Measurements from ENCODE around the gene TRIM40.

The TRIM40 gene

GRCh38 chr6:30192076-30192475, 56.1 kb downstream of the TRIM40 start:
- peaks cover 71% of the 10 kb centered on the region for H3K36me3 ChIP-seq (ENCODE audit: low read depth)
- ATAC-seq (ENCODE audit: low read depth), result no peak

DNA sequence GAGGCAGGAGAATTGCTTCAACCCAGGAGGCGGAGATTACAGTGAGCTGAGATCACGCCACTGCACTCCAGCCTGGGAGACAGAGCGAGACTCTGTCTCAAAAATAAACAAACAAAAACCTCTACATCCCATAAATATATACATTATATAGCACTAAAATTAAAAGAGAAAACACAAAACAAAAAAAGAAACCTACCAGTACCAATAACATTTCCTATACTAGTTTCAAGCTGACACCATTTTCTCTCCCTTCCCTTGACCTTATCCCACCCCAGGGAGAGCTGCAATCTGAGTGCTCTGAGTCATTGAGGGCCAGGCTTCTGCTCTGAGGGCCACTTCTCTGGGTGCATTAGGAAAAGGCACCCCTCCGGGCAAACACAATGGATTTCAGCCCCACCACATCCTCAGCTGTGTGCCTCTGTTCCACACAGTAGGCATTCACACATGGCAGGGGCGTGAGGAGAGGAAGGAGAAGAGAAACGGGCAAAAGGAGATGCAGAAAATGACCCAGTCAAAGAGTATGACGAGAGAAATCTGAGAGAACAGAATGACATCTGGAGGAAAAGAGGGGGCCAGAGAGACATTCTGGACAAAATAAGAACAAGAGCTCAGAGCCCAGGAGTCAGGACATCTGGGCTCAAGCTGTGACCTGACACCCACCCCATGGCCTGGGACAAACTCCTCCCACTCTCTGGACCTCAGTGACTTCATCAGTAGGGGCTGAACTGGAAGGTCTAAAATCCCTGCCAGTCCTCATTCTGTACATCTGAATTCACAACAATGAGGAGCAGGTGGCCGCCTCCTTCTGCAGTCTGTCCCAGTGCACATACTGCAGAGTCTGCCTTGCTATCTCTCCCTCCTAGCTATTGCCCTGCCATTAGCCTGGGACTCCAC, 59.1 kb downstream of the TRIM40 start:
- peaks cover 76% of the 10 kb centered on the region for H3K36me3 ChIP-seq (ENCODE audit: low read depth)
- no peak for TF ChIP-seq CTCF (IDR thresholded peaks at IDR 0.05; ENCODE audit: poor library complexity, severe bottlenecking)
- DNase-seq (ENCODE audit: low spot score), result no peak

More at GRCh38 chr6:30192076-30192475, 56.1 kb downstream of the TRIM40 start:
- Histone ChIP-seq H3K9me3 (ENCODE audit: severe bottlenecking) (no peaks in the 10 kb centered on the region), H3K4me3 (ENCODE audit: severe bottlenecking) (no peak overlapping the region), H3K27me3 (ENCODE audit: insufficient read depth, poor library complexity, severe bottlenecking) (no peaks in the 10 kb centered on the region), H3K27ac (ENCODE audit: poor library complexity, severe bottlenecking) (no peak overlapping the region), H3K4me1 (ENCODE audit: insufficient read depth, poor library complexity, severe bottlenecking) (no peaks in the 10 kb centered on the region)
- TF ChIP-seq CTCF (IDR thresholded peaks at IDR 0.05; ENCODE audit: poor library complexity, severe bottlenecking), result no peak
- DNase-seq (ENCODE audit: low spot score), result no peak

DNA sequence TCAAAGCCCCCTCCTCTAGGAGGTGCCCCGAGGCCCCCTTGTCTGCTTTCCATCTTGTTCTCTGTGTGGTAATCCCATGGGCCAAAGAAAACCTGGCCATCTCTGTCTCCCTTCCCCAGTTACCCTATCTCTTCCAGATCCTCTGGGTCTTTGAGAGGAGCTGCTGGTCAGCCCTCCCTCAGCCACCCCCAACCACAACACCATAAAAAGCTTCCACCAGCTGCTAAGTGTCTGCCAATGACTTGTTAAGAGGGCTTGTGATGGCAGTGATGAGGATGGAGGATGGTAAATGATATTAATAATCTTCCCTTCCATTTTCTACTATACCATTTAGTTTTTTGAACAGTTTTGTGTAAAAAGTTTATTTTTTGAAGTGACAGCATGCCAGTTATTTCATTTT, 60.0 kb downstream of the TRIM40 start:
- H3K27me3 ChIP-seq (ENCODE audit: insufficient read depth, poor library complexity, severe bottlenecking), result no peaks in the 10 kb centered on the region
- no peak overlapping the region for H3K27ac ChIP-seq (ENCODE audit: poor library complexity, severe bottlenecking)
- no peaks in the 10 kb centered on the region for H3K9me3 ChIP-seq (ENCODE audit: severe bottlenecking)
- no peak overlapping the region for H3K4me3 ChIP-seq (ENCODE audit: severe bottlenecking)
- H3K36me3 ChIP-seq (ENCODE audit: low read depth), result peaks cover 78% of the 10 kb centered on the region
- DNase-seq (ENCODE audit: low spot score) (no peak), ATAC-seq (ENCODE audit: low read depth) (no peak)
- no peaks in the 10 kb centered on the region for H3K4me1 ChIP-seq (ENCODE audit: insufficient read depth, poor library complexity, severe bottlenecking)
- TF ChIP-seq CTCF (IDR thresholded peaks at IDR 0.05; ENCODE audit: poor library complexity, severe bottlenecking), result no peak

More for the DNA sequence above, 59.1 kb downstream of the TRIM40 start:
- Histone ChIP-seq H3K4me3 (ENCODE audit: severe bottlenecking) (no peak overlapping the region), H3K4me1 (ENCODE audit: insufficient read depth, poor library complexity, severe bottlenecking) (no peaks in the 10 kb centered on the region), H3K27ac (ENCODE audit: poor library complexity, severe bottlenecking) (no peak overlapping the region), H3K27me3 (ENCODE audit: insufficient read depth, poor library complexity, severe bottlenecking) (no peaks in the 10 kb centered on the region), H3K9me3 (ENCODE audit: severe bottlenecking) (no peaks in the 10 kb centered on the region)
- ATAC-seq (ENCODE audit: low read depth), result no peak

DNA sequence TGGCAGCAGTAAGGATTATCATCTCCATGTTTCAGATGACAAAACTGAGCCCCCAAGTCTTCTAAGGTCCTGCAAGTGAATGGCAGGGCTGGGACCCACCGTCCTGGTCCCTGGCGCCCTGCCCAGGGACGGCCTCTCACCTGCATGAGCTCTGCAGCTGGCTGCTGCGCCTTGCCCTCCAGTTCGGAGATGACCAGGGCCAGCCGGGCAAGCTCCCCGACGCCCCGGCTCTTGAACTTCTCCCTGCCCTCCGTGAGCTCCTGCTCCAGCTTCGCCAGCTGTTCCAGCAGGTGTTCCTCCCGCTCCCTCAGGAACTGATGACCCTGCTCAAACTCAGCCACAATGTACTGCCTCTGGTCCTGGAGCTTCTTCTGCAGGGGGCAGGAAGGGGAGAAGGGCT, 60.4 kb downstream of the TRIM40 start:
- Histone ChIP-seq H3K27me3 (ENCODE audit: insufficient read depth, poor library complexity, severe bottlenecking) (no peaks in the 10 kb centered on the region), H3K27ac (ENCODE audit: poor library complexity, severe bottlenecking) (no peak overlapping the region), H3K36me3 (ENCODE audit: low read depth) (peaks cover 81% of the 10 kb centered on the region), H3K4me3 (ENCODE audit: severe bottlenecking) (no peak overlapping the region), H3K9me3 (ENCODE audit: severe bottlenecking) (no peaks in the 10 kb centered on the region), H3K4me1 (ENCODE audit: insufficient read depth, poor library complexity, severe bottlenecking) (peaks cover 3% of the 10 kb centered on the region)
- ATAC-seq (ENCODE audit: low read depth), result no peak
- no peak for DNase-seq (ENCODE audit: low spot score)
- TF ChIP-seq CTCF (IDR thresholded peaks at IDR 0.05; ENCODE audit: poor library complexity, severe bottlenecking), result no peak
